ENCODE results near the gene ADGRG6.

- TF ChIP-seq CTCF (IDR thresholded peaks at IDR 0.05) (no peak), REST (IDR thresholded peaks at IDR 0.05; ENCODE audit: insufficient read depth in 1 of 2, low read depth in 2 of 2, low read length in 1 of 2) (no peak)
These were observed 141.3 kb downstream of the ADGRG6 start for GRCh38 chr6:142443102-142443501.
